ENCODE data around the gene ASIC4. TPM values are rescaled to one million over a fixed set of nuclear protein-coding genes. Genes with fewer than 3 reads are reported as not detected.

The ASIC4 gene
- polyA plus RNA-seq, 1 experiment = not detected

DNA sequence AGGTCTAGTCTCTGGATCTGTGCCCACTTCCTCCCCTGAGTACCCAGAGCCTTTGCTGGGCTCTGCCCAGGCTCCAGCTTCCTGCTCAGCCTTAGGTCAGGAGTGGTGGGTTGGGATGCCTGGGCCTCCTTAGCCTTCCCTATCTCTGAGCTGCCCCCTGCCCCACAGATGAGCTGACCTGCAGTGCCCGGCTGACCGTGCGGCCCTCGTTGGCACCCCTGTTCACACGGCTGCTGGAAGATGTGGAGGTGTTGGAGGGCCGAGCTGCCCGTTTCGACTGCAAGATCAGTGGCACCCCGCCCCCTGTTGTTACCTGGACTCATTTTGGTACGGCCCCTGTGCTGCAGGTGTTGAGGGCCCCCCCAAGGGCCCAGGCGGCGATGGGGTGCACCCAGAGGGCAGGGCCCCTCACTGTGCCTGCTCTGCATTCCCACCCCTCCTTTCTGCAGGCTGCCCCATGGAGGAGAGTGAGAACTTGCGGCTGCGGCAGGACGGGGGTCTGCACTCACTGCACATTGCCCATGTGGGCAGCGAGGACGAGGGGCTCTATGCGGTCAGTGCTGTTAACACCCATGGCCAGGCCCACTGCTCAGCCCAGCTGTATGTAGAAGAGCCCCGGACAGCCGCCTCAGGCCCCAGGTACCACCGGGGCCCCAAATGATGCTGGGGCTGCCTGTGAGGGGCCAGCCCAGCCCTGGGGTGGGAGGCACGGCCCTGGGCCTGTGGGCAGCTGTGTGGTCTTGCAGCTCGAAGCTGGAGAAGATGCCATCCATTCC, 45.7 kb upstream of the ASIC4 start:
- ChIA-PET POLR2A (interaction anchor here (0.6 to 0.9 kb wide), 3 partner anchors 15 to 30 kb away, joined by 3 read pairs; partner anchors contain the start of gene GMPPA), CTCF (interaction anchor here (0.8 to 2.4 kb wide), 6 partner anchors 8 to 61 kb away, joined by 3 to 14 read pairs (median 7); a partner anchor contains a TSS)
- no peak for DNase-seq (ENCODE audit: low read depth, low spot score)
- Histone ChIP-seq H3K4me3 (ENCODE audit: low read depth, low read length) (no peak overlapping the region), H3K27me3 (ENCODE audit: control insufficient read depth, insufficient read depth, low read length) (no peaks in the 10 kb centered on the region), H3K9me3 (ENCODE audit: control insufficient read depth, insufficient read depth, low read length) (no peaks in the 10 kb centered on the region; the same call in 1 of the 2 replicates), H3K27ac (ENCODE audit: low read depth, low read length) (no peak overlapping the region)
- TF ChIP-seq, protein P1, sequence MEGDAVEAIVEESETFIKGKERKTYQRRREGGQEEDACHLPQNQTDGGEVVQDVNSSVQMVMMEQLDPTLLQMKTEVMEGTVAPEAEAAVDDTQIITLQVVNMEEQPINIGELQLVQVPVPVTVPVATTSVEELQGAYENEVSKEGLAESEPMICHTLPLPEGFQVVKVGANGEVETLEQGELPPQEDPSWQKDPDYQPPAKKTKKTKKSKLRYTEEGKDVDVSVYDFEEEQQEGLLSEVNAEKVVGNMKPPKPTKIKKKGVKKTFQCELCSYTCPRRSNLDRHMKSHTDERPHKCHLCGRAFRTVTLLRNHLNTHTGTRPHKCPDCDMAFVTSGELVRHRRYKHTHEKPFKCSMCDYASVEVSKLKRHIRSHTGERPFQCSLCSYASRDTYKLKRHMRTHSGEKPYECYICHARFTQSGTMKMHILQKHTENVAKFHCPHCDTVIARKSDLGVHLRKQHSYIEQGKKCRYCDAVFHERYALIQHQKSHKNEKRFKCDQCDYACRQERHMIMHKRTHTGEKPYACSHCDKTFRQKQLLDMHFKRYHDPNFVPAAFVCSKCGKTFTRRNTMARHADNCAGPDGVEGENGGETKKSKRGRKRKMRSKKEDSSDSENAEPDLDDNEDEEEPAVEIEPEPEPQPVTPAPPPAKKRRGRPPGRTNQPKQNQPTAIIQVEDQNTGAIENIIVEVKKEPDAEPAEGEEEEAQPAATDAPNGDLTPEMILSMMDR (IDR thresholded peaks at IDR 0.05; ENCODE audit: low read depth, low read length) = no peak

DNA sequence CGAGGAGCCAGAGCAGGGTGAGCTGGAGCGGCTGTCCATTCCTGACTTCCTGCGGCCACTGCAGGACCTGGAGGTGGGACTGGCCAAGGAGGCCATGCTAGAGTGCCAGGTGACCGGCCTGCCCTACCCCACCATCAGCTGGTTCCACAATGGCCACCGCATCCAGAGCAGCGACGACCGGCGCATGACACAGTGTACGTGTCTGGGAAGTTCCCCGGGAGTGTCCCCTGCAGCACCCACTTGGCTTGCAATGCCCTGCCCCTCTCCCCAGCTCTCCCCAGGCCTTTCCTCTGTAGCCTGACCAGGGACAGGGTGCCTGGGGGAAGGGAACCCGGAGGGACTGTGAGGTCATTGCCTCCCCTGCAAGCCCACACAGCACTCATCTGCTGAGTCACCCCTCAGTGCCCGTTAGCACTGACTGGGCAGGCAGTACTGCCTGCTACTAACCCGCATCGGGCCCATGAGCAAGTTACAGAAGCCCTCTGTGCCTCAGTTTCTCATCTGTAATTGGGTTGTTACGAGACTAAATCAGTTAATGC, 45.0 kb upstream of the ASIC4 start:
- Histone ChIP-seq H3K4me3 (ENCODE audit: low read depth, low read length) (no peak overlapping the region), H3K9me3 (ENCODE audit: control insufficient read depth, insufficient read depth, low read length) (no peaks in the 10 kb centered on the region; the same call in 1 of the 2 replicates), H3K27me3 (ENCODE audit: control insufficient read depth, insufficient read depth, low read length) (no peaks in the 10 kb centered on the region), H3K27ac (ENCODE audit: low read depth, low read length) (no peak overlapping the region)
- ChIA-PET CTCF (interaction anchor here (0.8 to 2.4 kb wide), 7 partner anchors 10 to 61 kb away, joined by 3 to 9 read pairs (median 5); a partner anchor contains a TSS), POLR2A (interaction anchor here (0.8 to 0.9 kb wide), 2 partner anchors 16 to 30 kb away, joined by 3 read pairs; partner anchors contain the start of gene GMPPA)
- no peak for DNase-seq (ENCODE audit: low read depth, low spot score)
- TF ChIP-seq, protein P1 (IDR thresholded peaks at IDR 0.05; ENCODE audit: low read depth, low read length) = no peak

DNA sequence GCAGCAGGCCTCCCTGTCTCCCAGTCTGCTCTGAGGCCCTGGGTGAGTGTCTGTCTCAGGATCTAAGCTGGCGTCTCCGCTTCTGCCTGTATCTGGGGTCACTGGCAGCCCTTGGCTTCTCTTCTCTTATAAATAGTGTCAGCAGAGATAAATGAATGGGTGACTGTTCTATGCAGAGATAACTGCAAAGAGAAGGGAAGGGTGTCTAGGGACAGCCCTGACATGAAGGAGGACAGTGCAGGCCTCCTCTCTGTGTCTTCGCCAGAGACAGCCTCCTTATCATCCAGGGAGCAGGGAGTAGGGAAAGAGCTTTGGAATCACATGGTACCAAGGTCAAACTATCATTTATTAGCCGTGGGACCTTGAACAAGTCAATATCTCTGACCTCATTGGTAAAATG, 43.9 kb upstream of the ASIC4 start:
- ChIA-PET POLR2A (interaction anchor here (1.1 to 1.4 kb wide), 2 partner anchors 9 to 28 kb away, joined by 3 to 5 read pairs; partner anchors contain the start of gene GMPPA), CTCF (interaction anchor here (0.8 to 2.4 kb wide), 5 partner anchors 24 to 68 kb away, joined by 4 to 9 read pairs (median 4); no protein-coding TSS in a partner anchor)

DNA sequence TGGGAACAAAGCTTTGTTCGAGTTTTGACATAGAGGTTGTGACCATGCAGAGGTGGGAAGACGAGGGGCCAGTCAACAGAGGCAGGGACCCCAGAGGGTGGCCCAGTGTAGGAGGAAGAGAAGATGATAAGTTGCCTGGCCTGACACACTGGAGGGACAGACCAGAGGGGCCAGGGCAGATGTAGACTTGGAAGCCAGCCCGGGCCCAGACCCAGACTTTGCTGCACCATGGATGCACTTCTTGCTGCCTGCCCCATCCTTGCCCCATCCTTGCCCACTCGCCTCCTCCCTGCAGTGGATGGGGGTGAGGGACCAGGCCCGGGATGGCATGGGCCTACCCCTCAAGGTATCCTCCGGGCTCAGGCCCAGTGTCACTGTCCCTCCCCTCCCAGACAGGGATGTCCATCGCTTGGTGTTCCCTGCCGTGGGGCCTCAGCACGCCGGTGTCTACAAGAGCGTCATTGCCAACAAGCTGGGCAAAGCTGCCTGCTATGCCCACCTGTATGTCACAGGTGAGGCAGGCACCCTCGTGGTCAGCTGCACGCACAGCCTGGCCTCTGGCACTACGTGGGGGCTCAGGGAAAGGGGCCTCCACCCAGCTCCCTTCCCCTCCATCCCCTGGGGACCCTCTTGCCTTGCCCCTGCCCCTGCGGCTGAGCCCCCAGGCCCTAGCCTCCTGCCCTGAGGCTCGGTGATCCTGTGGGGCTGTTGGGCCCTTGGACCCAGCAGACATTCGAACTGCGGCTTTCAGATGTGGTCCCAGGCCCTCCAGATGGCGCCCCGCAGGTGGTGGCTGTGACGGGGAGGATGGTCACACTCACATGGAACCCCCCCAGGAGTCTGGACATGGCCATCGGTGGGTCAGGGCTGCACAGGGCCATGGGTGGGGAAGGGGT, 42.6 kb upstream of the ASIC4 start:
- ChIA-PET CTCF (interaction anchor here (1.0 to 2.4 kb wide), 4 partner anchors 24 to 58 kb away, joined by 3 to 9 read pairs (median 5); a partner anchor contains a TSS), POLR2A (interaction anchor here (1.4 kb wide), 1 partner anchor 27 kb away, joined by 3 read pairs; the partner anchor contains the start of gene GMPPA)
- Histone ChIP-seq H3K27ac (ENCODE audit: low read depth, low read length) (no peak overlapping the region), H3K9me3 (ENCODE audit: control insufficient read depth, insufficient read depth, low read length) (no peaks in the 10 kb centered on the region; the same call in 1 of the 2 replicates), H3K4me3 (ENCODE audit: low read depth, low read length) (no peak overlapping the region), H3K27me3 (ENCODE audit: control insufficient read depth, insufficient read depth, low read length) (no peaks in the 10 kb centered on the region)
- TF ChIP-seq, protein P1 (IDR thresholded peaks at IDR 0.05; ENCODE audit: low read depth, low read length) = no peak
- DNase-seq (ENCODE audit: low read depth, low spot score) = no peak

More for the DNA sequence above, 43.9 kb upstream of the ASIC4 start:
- H3K4me3 ChIP-seq (ENCODE audit: low read depth, low read length) = no peak overlapping the region
- H3K27me3 ChIP-seq (ENCODE audit: control insufficient read depth, insufficient read depth, low read length) = no peaks in the 10 kb centered on the region
- DNase-seq (ENCODE audit: low read depth, low spot score) = no peak
- TF ChIP-seq, protein P1 (IDR thresholded peaks at IDR 0.05; ENCODE audit: low read depth, low read length) = no peak
- no peaks in the 10 kb centered on the region; the same call in 1 of the 2 replicates for H3K9me3 ChIP-seq (ENCODE audit: control insufficient read depth, insufficient read depth, low read length)
- no peak overlapping the region for H3K27ac ChIP-seq (ENCODE audit: low read depth, low read length)

All from AG04450 (cell line).